GM21367 (cell line): Measurements from ENCODE around the gene GTF2H4.
"Not testable (repeated sequence)": the region's sequence is repeated elsewhere in the genome, so short reads cannot be mapped to it uniquely, and the experiment has no call there.

Source experiments
- ATAC-seq: cut with Tn5 transposase; IDR thresholded peaks from one replicate; pipeline ENCODE4 v1.9.1; 2021; ENCODE audit not compliant: unreplicated experiment

Gene GTF2H4

DNA sequence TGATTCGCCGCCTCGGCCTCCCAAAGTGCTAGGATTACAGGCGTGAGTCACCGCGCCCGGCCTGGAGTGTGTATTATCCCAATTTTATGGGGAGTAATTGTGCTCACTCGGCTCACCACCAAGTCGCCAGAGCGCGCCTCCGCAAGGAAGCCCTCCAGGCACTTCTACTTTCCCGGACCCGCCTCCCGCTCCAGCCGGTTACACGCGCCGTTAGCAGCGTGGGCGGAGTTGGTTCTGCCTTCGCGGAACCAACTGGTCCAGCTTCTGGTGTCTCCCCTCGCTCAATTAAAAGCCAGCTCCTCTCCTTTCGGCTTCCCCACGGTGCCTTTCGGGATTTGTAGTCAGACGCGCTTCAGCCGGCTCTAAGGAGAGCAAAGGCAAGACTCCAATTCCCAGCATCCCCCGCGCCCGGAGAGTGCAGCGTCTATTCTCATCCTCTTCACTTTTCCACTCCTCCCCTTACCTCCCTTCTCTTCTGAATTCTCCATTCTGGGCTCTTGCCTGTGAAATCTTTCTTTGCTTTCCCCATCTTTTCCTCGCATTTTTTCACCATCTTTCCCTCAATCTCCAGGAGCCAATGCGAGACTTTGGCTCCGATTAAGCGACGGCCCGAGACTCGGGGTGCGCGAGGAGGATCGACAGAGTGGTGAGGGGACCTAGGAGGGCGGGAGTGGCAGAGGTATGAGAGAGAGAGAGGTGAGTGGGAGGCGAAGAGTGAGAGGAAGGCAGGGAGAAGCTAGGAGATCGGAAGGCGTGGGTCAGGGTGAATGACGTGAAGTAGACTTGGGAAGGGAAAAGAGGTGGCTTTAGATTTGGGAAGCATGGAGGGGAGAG is at the start of gene GTF2H4:
TSS of gene GTF2H4 (plus strand) at position 450 of the 834 bp plus-strand sequence.
- peak; percentile 89 for ATAC-seq

DNA sequence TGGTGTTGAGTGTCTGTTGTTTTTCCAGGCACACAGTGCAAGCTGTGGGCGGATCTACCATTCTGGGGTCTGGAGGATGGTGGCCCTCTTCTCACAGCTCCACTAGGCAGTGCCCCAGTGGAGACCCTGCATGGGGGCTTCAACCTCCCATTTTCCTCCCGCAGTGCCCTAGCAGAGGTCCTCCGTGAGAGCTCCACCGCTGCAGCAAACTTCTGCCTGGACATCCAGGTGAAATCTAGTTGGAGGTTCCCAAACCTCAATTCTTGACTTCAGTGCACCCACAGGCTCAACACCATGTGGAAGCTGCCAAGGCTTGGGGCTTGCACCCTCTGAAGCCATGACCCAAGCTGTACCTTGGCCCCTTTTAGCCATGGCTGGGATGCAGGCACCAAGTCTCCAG is 48.3 kb upstream of the GTF2H4 start:
- not testable (repeated sequence) for ATAC-seq

DNA sequence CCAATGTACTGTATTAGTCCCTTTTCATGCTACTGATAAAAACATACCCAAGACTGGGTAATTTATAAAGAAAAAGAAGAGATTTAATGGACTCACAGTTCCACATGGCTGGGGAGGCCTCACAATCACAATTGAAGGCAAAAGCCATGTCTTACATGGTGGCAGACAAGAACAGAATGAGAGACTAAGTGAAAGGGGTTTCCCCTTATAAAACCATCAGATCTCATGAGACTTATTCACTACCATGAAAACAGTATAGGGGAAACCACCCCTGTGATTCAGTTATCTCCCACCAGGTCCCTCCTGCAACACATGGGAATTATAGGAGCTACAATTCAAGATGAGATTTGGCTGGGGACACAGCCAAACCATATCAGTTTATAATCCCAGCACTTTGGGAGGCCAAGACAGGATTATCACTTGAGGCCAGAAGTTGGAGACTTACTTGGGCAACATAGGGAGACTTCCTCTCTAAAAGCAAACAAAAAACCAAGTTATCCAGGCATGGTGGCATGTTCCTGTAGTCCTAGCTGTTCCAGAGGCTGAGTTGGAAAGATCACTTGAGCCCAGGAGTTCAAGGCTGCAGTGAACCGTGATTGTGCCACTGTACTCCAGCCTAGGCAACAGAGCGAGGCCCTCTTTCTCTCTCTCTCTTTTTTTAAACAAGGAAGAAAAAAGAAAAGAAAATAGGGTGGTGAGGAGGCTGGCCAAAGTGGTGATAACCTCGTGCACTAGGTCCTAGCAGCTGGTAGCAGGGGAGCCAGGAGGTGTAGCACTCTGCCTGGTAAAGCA is 46.6 kb upstream of the GTF2H4 start:
- ATAC-seq: no peak

DNA sequence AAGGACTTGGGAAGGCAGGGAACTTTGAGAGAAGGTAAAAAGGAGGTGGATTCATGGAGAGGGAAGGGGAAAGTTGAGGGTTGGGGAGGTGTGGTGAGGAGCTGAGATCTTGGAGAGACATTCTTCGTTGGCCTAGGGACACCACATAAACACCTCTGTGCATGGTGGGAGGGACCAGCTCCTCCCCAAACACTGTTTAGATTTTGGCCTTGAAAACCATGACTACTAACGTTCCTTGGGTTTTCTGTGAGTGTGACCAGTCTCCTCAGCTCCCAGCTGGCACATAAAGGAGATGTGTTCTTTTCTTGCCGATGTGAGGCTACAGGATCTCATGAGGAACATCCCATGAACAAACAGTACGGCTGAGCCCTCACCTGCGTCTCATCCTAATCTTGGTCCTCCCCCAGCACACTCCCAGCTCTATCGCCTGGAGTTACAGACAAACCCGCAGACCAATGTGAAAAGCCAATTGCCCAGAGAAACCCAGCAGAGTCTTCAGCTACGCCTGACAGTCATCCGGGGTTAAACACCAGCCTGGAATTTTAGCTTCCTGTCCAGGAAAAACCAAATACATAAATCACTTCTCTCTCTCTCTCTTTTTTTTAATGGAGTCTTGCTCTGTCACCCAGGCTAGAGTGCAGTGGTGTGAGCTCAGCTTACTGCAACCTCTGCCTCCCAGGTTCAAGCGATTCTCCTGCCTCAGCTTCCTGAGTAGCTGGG is 45.7 kb upstream of the GTF2H4 start:
- ATAC-seq: no peak

DNA sequence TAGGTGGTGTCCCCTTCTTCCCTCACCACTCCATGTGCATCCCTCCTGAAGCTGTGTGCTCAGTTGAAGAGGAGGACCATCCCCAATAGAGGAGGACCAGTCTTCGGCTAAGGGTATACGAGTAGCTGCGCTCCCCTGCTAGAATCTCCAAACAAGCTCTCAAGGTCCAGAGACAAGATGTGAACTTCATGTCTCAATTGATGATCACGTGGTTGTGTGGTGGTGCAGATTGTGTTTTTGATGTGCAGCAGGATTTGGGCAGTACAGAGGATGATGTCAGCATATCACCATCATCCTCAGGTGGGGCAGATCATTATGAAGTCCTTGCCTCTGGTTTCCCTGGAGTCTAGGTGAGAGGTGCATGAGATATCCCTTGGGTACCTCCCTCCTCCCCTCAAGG is 43.7 kb upstream of the GTF2H4 start:
- no peak for ATAC-seq

DNA sequence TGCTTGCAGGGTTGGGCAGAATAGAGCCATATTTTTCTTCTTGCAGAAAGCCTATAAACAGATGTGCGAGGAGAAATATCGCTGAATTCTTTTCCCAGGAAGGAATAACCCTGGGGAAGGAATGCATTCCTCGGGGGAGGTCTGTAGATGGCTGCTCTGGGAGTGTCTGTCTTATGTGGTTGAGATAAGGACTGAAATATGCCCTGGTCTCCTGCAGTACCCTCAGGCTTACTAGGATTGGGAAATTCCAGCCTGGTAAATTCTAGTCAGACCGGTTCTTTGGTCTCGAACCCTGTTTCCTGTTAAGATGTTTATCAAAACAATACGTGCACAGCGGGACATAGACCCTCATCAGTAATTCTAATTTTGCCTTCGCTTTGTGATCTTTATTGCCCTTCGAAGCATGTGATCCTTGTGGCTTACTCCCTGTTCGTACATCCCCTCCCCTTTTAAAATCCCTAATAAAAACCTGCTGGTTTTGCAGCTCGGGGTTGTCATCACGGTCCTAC is 38.7 kb upstream of the GTF2H4 start:
- not testable (repeated sequence) for ATAC-seq

DNA sequence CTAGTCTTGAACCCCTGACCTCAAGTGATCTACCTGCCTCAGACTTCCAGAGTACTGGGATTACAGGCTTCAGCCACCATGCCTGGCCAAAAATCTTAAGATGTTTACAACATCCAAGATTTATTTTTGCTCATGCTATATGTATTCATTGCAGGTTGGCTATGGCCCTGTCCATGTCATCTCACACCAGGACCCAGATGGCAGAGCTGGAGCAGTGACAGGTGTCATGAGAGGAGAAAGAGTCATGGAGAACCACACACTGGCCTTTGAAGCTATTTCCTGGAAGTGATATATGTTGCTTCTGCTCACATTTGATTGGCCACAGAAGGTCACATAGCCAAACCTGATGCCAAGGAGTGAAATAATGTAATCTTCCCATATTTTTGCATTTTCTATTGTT is 37.5 kb upstream of the GTF2H4 start:
- ATAC-seq: no peak

DNA sequence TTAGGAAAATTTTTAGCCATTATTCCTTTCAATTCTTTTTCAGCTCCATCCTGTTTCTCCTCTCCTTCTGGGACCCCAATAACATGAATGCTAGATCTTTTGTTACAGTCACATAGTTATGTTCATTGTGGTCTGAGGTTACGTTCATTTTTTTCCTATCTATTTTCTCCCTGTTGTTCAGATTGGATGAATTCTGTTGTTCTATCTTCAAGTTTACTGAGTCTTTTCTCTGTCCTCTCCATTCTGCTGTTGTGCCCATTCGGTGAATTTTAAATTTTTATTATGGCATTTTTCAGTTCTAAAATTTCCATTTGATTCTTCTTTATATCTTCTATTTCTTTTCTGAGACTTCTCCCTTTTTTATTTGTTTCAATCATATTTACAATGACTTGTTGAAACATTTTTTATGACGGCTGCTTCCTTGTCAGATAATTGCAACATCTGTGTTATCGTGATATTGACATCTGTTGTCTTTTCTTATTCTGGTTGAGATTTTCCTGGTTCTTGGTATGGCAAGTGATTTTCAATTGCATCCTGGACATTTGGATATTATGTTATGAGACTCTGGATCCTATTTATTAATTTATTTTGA is 36.3 kb upstream of the GTF2H4 start:
- no peak for ATAC-seq

DNA sequence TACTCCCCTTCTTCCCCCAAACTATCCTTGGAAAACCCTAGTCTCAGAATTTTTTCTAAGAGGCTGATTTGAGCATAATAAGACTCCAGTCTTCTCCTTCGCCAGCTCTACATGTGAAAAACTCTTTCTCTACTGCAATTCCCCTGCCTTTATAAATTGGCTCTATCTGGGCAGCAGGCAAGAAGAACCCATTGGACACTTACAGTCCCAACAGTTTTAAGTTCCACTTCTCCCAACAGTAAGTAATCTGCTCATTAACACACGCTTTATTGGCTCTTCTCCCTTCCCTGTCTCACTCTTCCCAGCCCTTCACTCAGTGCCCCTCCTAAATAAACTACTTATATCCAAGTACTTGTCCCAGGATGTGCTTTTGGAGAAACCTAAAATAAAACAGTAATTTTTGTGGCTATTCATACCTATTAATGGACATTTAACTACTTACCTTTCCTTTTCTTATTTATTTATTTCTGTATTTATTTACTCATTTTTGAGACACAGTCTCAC is 34.8 kb upstream of the GTF2H4 start:
- no peak for ATAC-seq

DNA sequence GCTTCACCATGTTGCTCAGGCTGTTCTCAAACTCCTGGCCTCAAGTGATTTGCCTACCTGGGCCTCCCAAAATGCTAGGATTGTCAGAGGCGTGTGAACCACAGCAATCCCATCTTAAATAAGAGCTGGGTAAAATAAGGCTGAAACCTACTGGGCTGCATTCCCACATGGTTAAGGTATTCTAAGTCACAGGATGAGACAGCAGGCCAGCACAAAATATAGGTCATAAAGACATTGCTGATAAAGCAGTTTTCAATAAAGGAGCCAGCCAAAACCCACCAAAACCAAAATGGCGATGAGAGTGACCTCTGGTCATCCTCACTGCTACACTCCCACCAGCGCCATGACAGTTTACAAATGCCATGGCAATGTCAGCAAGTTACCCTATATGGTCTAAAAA is 34.2 kb upstream of the GTF2H4 start:
- not testable (repeated sequence) for ATAC-seq

DNA sequence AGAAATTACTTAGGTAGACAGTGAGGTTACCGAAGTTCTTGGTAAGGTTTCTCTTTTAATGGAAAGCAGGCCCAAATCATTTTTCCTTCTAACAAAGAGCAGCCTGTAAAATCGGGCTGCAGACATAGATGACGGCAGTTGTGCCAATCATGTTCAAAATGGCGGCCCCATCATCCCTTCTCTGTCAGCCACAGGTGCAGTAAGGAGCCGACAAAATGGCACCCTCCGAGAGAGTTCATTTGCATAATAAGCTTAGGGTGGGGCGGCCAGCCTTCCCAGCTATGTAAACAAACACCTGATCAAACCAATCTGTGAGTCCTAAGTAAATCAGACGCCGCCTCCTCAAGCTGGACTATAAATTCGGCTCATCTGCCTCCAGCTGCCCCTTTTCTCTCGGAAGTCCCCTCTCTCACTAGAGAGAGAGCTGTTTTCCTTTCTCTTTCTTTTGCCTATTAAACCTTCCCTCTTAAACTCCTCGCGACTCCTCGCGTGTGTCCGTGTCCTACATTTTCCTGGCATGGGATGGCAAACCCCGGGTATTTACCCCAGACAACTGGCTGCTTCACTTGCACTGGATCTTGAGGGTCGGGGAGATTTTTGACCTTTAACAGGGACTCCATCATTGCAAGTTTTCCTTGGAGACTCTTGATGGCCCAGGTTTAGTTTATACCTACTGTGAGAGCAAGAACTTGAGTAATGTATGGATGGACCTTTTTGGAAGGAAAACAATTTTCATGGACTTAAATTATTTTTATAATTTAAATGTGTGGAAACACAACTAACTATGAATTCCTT is 32.6 kb upstream of the GTF2H4 start:
- no peak for ATAC-seq

DNA sequence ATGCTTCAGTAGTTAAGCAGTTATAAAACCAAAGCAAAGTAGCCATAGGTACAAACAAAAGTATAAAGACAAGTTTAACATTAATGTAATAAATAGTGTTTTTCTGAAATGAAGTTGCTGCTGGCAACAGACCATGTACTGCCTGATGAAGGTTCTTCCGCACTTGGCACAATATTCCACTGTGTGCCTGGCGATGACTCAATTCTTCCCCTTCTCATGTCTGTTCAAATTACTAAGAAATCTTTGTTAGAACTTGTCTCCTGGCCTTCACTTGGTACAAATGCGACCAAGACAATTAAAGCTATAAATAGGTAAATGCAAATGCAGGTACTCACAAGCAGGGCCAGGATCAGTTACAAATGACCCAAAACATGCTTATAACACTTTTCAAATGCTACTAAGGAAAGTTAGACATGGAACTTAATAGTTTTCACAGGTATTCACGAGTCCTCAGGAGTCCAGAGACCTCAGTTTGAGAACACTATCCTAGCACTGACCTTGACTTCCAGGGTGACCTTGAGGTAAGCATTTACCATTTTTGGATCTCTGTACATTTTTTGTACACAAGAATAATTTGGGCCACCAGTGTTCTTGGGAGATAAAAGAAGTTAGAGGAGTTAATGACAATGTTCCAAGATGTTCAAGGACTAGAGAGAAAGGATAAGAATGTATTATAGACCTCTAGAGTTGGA is 31.8 kb upstream of the GTF2H4 start:
- no peak for ATAC-seq

DNA sequence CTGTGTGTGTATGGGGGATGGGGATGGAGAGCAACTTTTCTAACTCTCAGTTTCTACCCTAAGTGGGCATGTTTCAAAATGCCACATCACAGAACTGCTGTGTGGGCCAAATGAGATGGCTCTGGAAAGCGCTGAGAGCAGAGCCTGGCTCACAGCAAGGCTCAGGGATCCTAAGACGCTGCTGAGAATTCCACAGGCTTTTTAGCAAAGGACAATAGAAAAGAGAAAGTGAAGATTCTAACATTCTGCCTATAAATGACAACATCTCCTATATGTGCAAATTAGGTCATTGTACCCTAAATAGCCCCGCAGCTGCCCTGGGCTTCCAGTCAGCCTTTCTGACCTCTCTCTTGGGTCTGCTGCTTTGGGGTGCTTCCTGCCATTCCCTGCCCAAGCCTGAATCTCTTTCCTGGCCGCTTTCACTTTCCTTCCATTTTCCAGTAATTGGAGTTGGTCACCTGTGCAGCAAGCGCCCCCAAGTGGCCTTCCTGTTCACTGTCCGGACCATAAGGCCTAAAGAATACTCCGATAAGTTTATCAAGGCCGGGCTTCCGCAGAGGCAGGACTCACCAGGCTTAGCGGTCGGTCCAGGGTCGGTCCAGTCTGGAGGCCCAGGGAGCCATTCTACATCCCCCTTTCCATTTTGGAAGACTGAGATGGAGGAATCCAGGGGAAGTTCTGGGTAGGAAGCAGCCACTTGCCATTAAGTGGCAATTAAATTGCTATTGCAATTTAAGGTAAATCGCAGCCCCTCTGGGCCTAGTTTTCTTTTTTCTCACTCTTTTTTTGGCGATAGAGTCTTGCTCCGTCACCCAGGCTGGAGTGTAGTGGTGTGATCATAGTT is 30.4 kb upstream of the GTF2H4 start:
- ATAC-seq: no peak

DNA sequence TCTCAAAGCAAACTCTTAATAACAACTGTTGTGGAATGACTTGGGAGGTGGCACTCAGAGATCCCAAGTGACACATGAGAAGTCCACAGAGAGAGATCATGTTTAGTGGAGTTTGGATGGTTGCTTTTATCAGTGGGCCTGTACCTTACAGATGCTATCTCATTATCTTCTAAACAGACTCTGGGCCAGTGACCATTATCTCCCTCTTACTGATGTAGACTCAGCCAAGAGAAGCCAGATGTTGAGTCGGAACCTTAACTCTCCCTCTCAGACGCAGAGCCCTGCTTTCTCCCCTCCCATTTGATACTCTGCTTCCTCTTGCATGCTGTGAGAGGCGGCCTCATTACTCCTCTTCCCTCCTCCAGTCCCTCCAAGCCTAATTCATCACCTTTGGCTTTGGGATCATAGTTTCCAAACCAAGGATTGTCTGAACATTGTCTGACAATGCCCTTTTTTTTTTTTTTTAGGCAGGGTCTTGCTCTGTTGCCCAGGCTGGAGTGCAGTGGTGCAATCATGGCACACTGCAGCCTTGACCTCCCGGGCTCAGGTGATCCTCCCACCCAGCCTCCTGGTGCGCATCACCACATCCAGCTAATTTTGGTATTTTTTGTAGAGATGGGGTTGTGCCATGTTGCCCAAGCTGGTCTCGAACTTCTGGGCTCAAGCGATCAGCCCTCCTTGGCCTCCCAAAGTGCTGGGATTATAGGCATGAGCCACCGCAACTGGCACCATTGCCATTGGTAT is 28.2 kb upstream of the GTF2H4 start:
- ATAC-seq: no peak

DNA sequence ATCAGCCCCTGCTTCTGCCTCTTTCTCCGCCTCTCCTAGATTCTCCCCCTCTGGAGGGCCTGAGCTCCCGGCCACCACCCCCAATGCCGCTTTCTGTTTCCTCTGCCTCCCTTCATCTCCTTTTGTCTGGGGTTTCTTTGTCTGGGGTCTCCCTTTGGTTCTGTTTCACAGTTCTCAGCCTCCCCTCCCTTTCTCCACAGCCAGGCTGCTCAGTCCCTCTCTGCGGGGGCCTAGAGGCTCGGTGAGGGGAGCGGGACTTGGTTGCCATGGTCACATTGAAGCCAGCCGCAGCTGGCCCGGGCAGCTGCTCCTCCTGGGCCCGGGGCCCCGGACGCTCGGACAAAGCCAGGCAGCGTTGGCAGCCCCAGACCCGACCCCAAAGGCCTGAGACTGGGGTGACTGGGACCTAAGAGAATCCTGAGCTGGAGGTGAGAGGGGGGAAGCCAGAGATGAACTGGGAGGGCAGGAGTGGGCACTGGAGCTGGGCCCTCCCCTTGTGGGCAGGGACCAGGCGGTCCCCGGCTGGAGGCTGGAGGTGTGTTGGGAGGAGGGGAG is 27.2 kb upstream of the GTF2H4 start:
- no peak for ATAC-seq

DNA sequence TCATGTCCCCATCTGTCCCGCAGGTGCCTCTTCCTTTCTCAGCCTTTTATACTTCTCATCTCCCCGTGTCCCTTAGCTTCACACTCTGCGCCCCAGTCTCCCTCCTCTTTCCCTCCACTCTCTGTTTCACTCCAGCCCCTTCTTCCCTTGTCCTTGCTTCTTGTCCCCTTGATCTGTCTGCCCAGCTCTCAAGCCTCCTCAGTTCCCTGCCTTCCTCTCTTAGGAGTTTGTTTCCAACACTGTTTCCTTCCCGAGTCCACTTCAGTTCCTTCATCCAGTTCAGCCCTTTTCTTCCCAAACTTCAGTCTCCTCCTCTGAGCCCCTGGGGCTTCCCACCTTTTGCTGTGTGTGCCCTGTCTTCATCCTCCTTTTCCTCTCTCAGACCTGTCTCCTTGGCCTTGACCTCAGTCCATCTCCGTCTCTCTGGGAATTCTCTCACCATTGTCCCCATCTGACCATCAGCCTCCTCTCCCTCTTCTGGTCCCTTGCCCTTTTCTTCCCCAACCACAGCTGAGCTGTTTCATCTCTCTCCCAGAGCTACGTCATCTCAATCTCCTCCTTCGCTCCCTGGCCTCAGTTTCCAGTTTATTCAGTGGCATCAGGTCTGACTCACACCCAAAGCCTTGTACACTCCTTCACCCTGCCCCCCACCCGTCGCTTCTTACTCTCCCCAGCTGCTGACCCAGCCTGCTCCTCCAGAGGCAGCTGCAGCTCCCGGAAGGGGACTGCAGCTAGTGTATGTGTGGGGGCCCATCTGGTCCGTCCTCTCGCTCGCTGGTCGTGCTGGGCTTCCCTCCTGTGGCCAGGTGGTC is 26.4 kb upstream of the GTF2H4 start:
- no peak for ATAC-seq
